Subcutaneous abdominal adipose tissue (tissue), 5 donors: ENCODE measurements around the gene AFAP1.
A peak's percentile ranks its signal among the peaks of the same experiment; 100 is the strongest.

Experiments
- H3K27ac ChIP-seq: one replicate; pipeline ENCODE4 v1.7.0; 2013; ENCODE audit warnings: low read depth, mild to moderate bottlenecking, inconsistent platforms, low read length, moderate library complexity
- H3K27me3 ChIP-seq, 5 donors: one replicate each; pipeline ENCODE4 v1.7.0; 2013; ENCODE audit warnings: low read length in 5 of 5, inconsistent platforms in 1 of 5; ENCODE audit not compliant: control insufficient read depth in 5 of 5, insufficient read depth in 4 of 5
- H3K36me3 ChIP-seq, 5 donors: one replicate each; pipeline ENCODE4 v1.7.0; 2013; ENCODE audit warnings: low read length in 5 of 5; ENCODE audit not compliant: control insufficient read depth in 5 of 5, insufficient read depth in 5 of 5
- H3K4me1 ChIP-seq, 5 donors: one replicate each; pipeline ENCODE4 v1.7.0; 2013; ENCODE audit warnings: low read length in 5 of 5, mild to moderate bottlenecking in 3 of 5, moderate library complexity in 1 of 5; ENCODE audit not compliant: control insufficient read depth in 5 of 5, insufficient read depth in 5 of 5
- H3K4me3 ChIP-seq, 5 donors: one replicate each; pipeline ENCODE4 v1.7.0; 2013; ENCODE audit warnings: low read length in 5 of 5, low read depth in 1 of 5
- H3K9ac ChIP-seq, 5 donors: one replicate each; pipeline ENCODE4 v1.7.0; 2013; ENCODE audit warnings: low read length in 5 of 5, mild to moderate bottlenecking in 4 of 5, moderate library complexity in 3 of 5
- H3K9me3 ChIP-seq, 5 donors: one replicate each; pipeline ENCODE4 v1.7.0; 2013; ENCODE audit warnings: low read length in 5 of 5; ENCODE audit not compliant: control insufficient read depth in 5 of 5
- donor health status: healthy.
- donor health status: healthy.
- donor health status: healthy.
- donor health status: healthy.
- donor health status: healthy.

The AFAP1 gene

GRCh38 chr4:7939377-7940108 is at the start of gene AFAP1:
AFAP1 (minus strand) TSS chr4:7939861; CDS start chr4:7872078, 67,783 bp downstream.
- H3K4me3 ChIP-seq = peak within 1 kb of the TSS; percentile 72 to 83 (median 82)
- no peaks in the 10 kb centered on the region for H3K9me3 ChIP-seq
- H3K4me1 ChIP-seq = peaks cover 3 to 47% (median 30%) of the 10 kb centered on the region in 5 donors
- no peaks in the 10 kb centered on the region for H3K36me3 ChIP-seq
- H3K9ac ChIP-seq = peak within 1 kb of the TSS in 4 of 5 donors; percentile 75 to 84 (median 81)
- peak within 1 kb of the TSS; percentile 76 for H3K27ac ChIP-seq
- no peaks in the 10 kb centered on the region for H3K27me3 ChIP-seq

DNA sequence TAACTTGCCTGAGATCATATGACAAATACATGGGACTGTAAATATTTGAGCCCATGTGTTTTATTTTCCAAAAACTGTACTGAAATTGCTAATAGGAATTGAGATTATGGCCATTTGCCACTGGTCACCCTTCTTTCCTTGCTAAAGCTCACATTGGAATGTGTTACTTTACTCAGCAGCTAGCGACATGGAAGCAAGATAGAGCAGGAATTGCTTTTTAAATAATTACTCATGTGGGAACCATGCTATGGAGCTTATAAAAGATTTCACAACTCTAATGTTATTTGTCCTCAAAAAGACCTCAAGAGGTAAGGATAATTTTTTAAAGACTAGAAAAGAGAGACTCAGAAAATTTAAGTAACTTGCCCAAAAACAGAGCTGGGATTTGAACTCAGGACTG is 48.8 kb upstream of the AFAP1 start:
- H3K36me3 ChIP-seq = no peaks in the 10 kb centered on the region
- no peak overlapping the region for H3K27ac ChIP-seq
- peaks cover 0 to 2% (median 0%) of the 10 kb centered on the region in 5 donors for H3K27me3 ChIP-seq
- H3K9ac ChIP-seq = no peak overlapping the region
- no peak overlapping the region for H3K4me3 ChIP-seq
- H3K4me1 ChIP-seq = peaks cover 0 to 12% (median 8%) of the 10 kb centered on the region in 5 donors
- H3K9me3 ChIP-seq = peaks cover 0 to 3% (median 0%) of the 10 kb centered on the region in 5 donors

GRCh38 chr4:7987148-7987989 is 47.7 kb upstream of the AFAP1 start:
- peaks cover 0 to 12% (median 8%) of the 10 kb centered on the region in 5 donors for H3K4me1 ChIP-seq
- H3K4me3 ChIP-seq = no peak overlapping the region
- H3K36me3 ChIP-seq = no peaks in the 10 kb centered on the region
- peaks cover 0 to 3% (median 0%) of the 10 kb centered on the region in 5 donors for H3K9me3 ChIP-seq
- H3K27me3 ChIP-seq = peaks cover 0 to 2% (median 0%) of the 10 kb centered on the region in 5 donors
- no peak overlapping the region for H3K9ac ChIP-seq
- H3K27ac ChIP-seq = no peak overlapping the region

GRCh38 chr4:7985891-7986441 is 46.3 kb upstream of the AFAP1 start:
- Histone ChIP-seq H3K4me1 (peaks cover 0 to 12% (median 8%) of the 10 kb centered on the region in 5 donors), H3K27ac (no peak overlapping the region), H3K9ac (no peak overlapping the region), H3K4me3 (peak overlapping the region in 1 of 5 donors; percentile 24), H3K9me3 (peaks cover 0 to 3% (median 0%) of the 10 kb centered on the region in 5 donors), H3K27me3 (peaks cover 0 to 2% (median 0%) of the 10 kb centered on the region in 5 donors), H3K36me3 (no peaks in the 10 kb centered on the region)

DNA sequence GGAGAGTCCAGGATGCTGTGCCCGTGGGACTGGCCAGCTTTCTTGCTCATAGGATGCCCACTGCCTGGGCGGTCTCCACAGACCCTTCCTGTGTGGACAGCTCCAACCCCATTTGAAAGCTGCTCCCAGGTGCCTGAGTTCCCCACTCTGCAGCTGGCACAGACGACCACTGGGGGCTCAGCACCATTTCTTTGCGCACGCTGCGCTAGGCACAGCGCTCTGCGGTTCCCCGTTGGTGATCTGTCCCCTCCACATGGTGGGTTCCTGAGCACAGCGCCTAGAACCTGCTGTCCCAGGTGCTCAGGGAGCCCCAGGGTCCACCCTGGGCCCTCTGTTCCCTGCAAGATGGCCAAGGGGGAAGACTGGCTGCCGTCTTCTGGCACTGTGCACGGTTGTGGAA is 45.4 kb upstream of the AFAP1 start:
- Histone ChIP-seq H3K27ac (no peak overlapping the region), H3K36me3 (no peaks in the 10 kb centered on the region), H3K9ac (no peak overlapping the region), H3K9me3 (peaks cover 0 to 3% (median 0%) of the 10 kb centered on the region in 5 donors), H3K27me3 (peaks cover 0 to 2% (median 0%) of the 10 kb centered on the region in 5 donors), H3K4me3 (no peak overlapping the region), H3K4me1 (peaks cover 0 to 12% (median 8%) of the 10 kb centered on the region in 5 donors)

- Histone ChIP-seq H3K9ac (no peak overlapping the region), H3K36me3 (no peaks in the 10 kb centered on the region), H3K27me3 (peaks cover 0 to 2% (median 0%) of the 10 kb centered on the region in 5 donors), H3K9me3 (no peaks in the 10 kb centered on the region), H3K4me3 (no peak overlapping the region), H3K27ac (no peak overlapping the region), H3K4me1 (peaks cover 0 to 12% (median 8%) of the 10 kb centered on the region in 5 donors)
Observed at GRCh38 chr4:7984286-7984925, 44.7 kb upstream of the AFAP1 start.

GRCh38 chr4:7983296-7983695 is 43.6 kb upstream of the AFAP1 start:
- Histone ChIP-seq H3K27me3 (peaks cover 0 to 2% (median 0%) of the 10 kb centered on the region in 5 donors), H3K4me3 (no peak overlapping the region), H3K36me3 (no peaks in the 10 kb centered on the region), H3K9ac (no peak overlapping the region), H3K4me1 (peaks cover 0 to 19% (median 11%) of the 10 kb centered on the region in 5 donors), H3K27ac (no peak overlapping the region), H3K9me3 (no peaks in the 10 kb centered on the region)

GRCh38 chr4:7981738-7982394 is 42.2 kb upstream of the AFAP1 start:
- Histone ChIP-seq H3K9me3 (no peaks in the 10 kb centered on the region), H3K36me3 (no peaks in the 10 kb centered on the region), H3K4me1 (peaks cover 0 to 22% (median 12%) of the 10 kb centered on the region in 5 donors), H3K4me3 (no peak overlapping the region), H3K27ac (no peak overlapping the region), H3K27me3 (peaks cover 0 to 2% (median 0%) of the 10 kb centered on the region in 5 donors), H3K9ac (no peak overlapping the region)

DNA sequence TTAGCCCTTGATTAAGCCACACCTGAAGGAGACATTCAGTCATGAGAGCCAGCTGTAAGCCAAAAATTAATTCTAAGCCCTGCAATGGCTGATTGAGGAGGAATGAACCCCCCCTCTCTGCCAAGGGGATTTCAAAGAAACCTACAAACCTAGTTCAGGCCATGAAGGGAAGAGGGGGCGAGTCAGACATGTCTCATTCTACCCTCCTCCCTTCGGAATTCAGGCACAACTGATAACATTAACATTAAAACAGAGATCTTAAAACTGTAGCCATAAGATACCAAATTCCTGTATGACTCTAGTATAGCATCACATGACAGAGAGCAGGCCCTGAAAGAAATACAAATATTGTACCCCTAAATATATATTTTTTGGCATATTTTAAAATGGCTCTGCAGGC is 40.4 kb upstream of the AFAP1 start:
- Histone ChIP-seq H3K36me3 (no peaks in the 10 kb centered on the region), H3K4me1 (peaks cover 0 to 10% (median 7%) of the 10 kb centered on the region in 5 donors), H3K27me3 (peaks cover 0 to 2% (median 0%) of the 10 kb centered on the region in 5 donors), H3K27ac (no peak overlapping the region), H3K9me3 (no peaks in the 10 kb centered on the region), H3K4me3 (no peak overlapping the region), H3K9ac (no peak overlapping the region)
